ENCODE data around the gene TMC3. TPM values are rescaled to one million over a fixed set of nuclear protein-coding genes. Genes with fewer than 3 reads are reported as not detected.

TMC3 gene
- total RNA-seq, 1 experiment from 2014 or later = not detected

DNA sequence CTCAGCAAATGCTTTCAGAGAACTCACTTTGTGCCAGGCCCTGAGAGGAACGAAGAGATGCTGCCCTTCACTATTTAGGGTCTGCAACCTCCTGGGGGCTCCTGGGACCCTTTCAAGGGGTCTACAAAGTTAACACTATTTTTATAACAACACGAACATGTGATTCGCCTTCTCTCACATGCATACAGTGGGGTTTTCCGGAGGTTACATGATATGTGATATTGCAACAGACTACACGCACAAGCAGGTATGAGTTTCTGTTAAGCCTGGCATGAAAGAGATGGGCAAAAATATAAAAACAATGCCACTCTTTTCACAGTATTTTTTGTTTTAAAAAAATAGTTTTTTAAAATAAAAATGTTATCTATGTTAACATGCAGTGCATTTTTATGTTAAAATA, 60.3 kb downstream of the TMC3 start:
- no peaks in the 10 kb centered on the region for H4K20me1 ChIP-seq (ENCODE audit: insufficient read depth)
- no peaks in the 10 kb centered on the region for H3K79me2 ChIP-seq (ENCODE audit: low read depth)
- ChIA-PET CTCF (no interaction called here), POLR2A (ENCODE audit: unreplicated experiment) (no interaction called here)
- no peak overlapping the region for H2AFZ ChIP-seq
- no TSS peak for BruUV-seq (replicated peaks)
- H3K4me3 ChIP-seq = no peak overlapping the region
- intact Hi-C loops (cut with micrococcal nuclease; ENCODE audit: unreplicated experiment) = no loop called here
- H3F3A ChIP-seq (ENCODE audit: insufficient read depth, low read depth) = no peaks in the 10 kb centered on the region
- H3K4me1 ChIP-seq (replicated peaks; ENCODE audit: insufficient read depth) = no peaks in the 10 kb centered on the region
- no peaks in the 10 kb centered on the region for H3K9me2 ChIP-seq (ENCODE audit: insufficient read depth)
- no peaks in the 10 kb centered on the region for H3K36me3 ChIP-seq (ENCODE audit: low read depth)
- DNase-seq = no peak
- H3K9me3 ChIP-seq (ENCODE audit: insufficient read depth, low read depth) = no peaks in the 10 kb centered on the region
- no peak overlapping the region for H3K27ac ChIP-seq
- TF ChIP-seq, protein P1, sequence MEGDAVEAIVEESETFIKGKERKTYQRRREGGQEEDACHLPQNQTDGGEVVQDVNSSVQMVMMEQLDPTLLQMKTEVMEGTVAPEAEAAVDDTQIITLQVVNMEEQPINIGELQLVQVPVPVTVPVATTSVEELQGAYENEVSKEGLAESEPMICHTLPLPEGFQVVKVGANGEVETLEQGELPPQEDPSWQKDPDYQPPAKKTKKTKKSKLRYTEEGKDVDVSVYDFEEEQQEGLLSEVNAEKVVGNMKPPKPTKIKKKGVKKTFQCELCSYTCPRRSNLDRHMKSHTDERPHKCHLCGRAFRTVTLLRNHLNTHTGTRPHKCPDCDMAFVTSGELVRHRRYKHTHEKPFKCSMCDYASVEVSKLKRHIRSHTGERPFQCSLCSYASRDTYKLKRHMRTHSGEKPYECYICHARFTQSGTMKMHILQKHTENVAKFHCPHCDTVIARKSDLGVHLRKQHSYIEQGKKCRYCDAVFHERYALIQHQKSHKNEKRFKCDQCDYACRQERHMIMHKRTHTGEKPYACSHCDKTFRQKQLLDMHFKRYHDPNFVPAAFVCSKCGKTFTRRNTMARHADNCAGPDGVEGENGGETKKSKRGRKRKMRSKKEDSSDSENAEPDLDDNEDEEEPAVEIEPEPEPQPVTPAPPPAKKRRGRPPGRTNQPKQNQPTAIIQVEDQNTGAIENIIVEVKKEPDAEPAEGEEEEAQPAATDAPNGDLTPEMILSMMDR (conservative IDR thresholded peaks at IDR 0.05) = no peak
- TF ChIP-seq EZH2 (IDR thresholded peaks at IDR 0.05; ENCODE audit: low read depth) = no peak
- H3K27me3 ChIP-seq (ENCODE audit: insufficient read depth, low read depth) = peaks cover 3% of the 10 kb centered on the region; the same call in 1 of the 2 replicates
- peak overlapping the region; percentile 33; the same call in 1 of the 2 replicates for H3K4me2 ChIP-seq

DNA sequence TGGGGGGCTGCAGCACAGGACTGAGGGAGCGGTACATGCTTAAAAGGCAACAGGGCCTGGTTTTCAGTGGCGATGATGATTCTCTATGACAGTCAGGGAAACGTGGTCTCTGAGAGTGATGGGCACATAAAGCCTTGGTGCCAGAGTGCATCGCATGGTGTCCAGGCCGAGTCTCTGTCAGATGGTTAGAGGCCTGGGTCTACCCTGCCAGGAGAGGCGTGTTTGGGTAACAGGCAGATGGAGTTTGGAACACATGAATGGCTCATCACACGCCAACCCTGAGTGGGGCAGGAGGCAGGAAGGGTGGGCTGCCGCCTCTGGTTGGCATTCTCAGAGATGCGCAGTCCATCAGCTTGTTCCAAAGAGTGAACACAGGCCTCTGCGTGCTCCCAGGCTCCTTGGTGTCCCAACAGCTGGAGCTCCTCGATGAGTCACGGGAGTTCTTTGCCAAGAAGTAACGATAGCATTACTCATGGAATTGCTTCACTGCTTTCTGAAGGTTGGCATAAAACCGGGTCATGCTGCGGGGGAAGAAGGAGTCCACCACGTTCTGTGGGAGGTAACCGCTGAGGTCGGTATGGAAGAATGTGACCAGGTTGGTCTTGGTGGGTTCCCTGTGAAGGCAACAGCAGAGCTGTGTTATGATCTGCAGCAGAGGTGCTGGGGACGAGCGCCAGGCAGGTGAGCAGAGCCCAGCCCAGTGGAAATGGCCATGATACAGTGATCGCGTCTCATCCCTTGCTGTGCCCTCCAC, 61.0 kb downstream of the TMC3 start:
- H3K36me3 ChIP-seq (ENCODE audit: low read depth) = no peaks in the 10 kb centered on the region
- TF ChIP-seq, protein P1 (conservative IDR thresholded peaks at IDR 0.05) = no peak
- no peak for TF ChIP-seq EZH2 (IDR thresholded peaks at IDR 0.05; ENCODE audit: low read depth)
- no peak overlapping the region for H3K27ac ChIP-seq
- H3K27me3 ChIP-seq (ENCODE audit: insufficient read depth, low read depth) = no peaks in the 10 kb centered on the region; the same call in 1 of the 2 replicates
- peak overlapping the region; percentile 33; the same call in 1 of the 2 replicates for H3K4me2 ChIP-seq
- no peak overlapping the region for H3K4me3 ChIP-seq
- ChIA-PET POLR2A (ENCODE audit: unreplicated experiment) (interaction anchor here (0.6 kb wide), 1 partner anchor 10 kb away, joined by 3 read pairs; no protein-coding TSS in a partner anchor), CTCF (no interaction called here)
- H3F3A ChIP-seq (ENCODE audit: insufficient read depth, low read depth) = no peaks in the 10 kb centered on the region
- DNase-seq = peak; percentile 75 to 85
- no peak overlapping the region for H2AFZ ChIP-seq
- BruUV-seq (replicated peaks) = no TSS peak
- H3K4me1 ChIP-seq (replicated peaks; ENCODE audit: insufficient read depth) = no peaks in the 10 kb centered on the region
- intact Hi-C loops (cut with micrococcal nuclease; ENCODE audit: unreplicated experiment) = no loop called here
- no peaks in the 10 kb centered on the region for H3K79me2 ChIP-seq (ENCODE audit: low read depth)
- H3K9me3 ChIP-seq (ENCODE audit: insufficient read depth, low read depth) = no peaks in the 10 kb centered on the region
- no peaks in the 10 kb centered on the region for H4K20me1 ChIP-seq (ENCODE audit: insufficient read depth)
- no peaks in the 10 kb centered on the region for H3K9me2 ChIP-seq (ENCODE audit: insufficient read depth)

DNA sequence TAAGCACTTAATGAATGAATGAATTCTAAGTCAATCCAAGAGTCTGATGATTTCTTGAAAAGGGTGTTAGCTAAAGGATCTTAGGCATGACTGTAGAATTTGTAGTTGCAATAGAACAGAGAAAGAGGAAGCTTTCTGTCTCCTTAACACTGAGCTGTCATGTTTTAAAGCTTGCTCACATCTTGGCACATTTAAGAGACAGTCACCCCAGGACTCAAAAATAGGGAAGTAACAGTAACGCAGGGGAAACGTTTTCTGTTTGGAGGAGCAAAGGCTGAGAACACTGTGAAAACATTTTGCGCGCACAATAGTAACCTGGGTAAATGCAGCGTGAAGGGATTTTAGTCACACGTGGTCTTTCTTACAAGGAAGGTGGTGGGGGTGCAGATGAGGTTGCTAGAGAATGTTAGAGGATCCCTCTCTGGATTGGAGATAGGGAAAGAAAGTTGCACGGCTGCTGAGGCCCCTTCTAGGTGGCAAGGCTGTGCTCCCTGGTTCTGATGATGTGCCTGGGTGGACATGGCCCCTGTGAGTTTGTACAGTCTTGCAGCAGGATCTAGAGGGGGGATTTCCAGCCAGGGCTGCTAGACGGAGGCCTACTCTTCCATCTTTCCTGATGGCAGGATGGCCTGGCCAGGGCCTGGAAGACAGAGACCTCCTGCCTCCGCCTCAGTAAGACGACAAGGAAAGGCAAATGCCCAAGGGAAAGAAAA, 62.1 kb downstream of the TMC3 start:
- Histone ChIP-seq H2AFZ (no peak overlapping the region), H3K36me3 (ENCODE audit: low read depth) (no peaks in the 10 kb centered on the region), H3K9me2 (ENCODE audit: insufficient read depth) (no peaks in the 10 kb centered on the region), H3K27ac (no peak overlapping the region), H3K9me3 (ENCODE audit: insufficient read depth, low read depth) (no peaks in the 10 kb centered on the region), H3F3A (ENCODE audit: insufficient read depth, low read depth) (no peaks in the 10 kb centered on the region), H3K4me2 (no peak overlapping the region), H3K4me1 (replicated peaks; ENCODE audit: insufficient read depth) (no peaks in the 10 kb centered on the region), H3K27me3 (ENCODE audit: insufficient read depth, low read depth) (no peaks in the 10 kb centered on the region), H3K79me2 (ENCODE audit: low read depth) (no peaks in the 10 kb centered on the region), H3K4me3 (no peak overlapping the region), H4K20me1 (ENCODE audit: insufficient read depth) (no peaks in the 10 kb centered on the region)
- CTCF ChIA-PET = no interaction called here
- intact Hi-C loops (cut with micrococcal nuclease; ENCODE audit: unreplicated experiment) = no loop called here
- no peak for DNase-seq
- POLR2A ChIA-PET (ENCODE audit: unreplicated experiment) = no interaction called here
- BruUV-seq (replicated peaks) = no TSS peak
- TF ChIP-seq, protein P1 (conservative IDR thresholded peaks at IDR 0.05) = no peak
- no peak for TF ChIP-seq EZH2 (IDR thresholded peaks at IDR 0.05; ENCODE audit: low read depth)
